GM19043 (cell line): Measurements from ENCODE around the gene CAPRIN1.

Experiments
- ATAC-seq: cut with Tn5 transposase; IDR thresholded peaks from one replicate; pipeline ENCODE4 v1.9.1; 2021; ENCODE audit warnings: low read depth; ENCODE audit not compliant: unreplicated experiment

Gene CAPRIN1

GRCh38 chr11:34051349-34052035 lies at the start of gene CAPRIN1:
Gene CAPRIN1, plus strand, starts transcription at chr11:34051731. Its CDS starts 690 bp downstream, at chr11:34052421.
- peak; percentile 59 for ATAC-seq

- no peak for ATAC-seq
Observed at GRCh38 chr11:34002420-34002819, 49.1 kb upstream of the CAPRIN1 start.

GRCh38 chr11:34004236-34004635 lies 47.3 kb upstream of the CAPRIN1 start:
- ATAC-seq, result no peak

GRCh38 chr11:34006876-34007275 lies 44.7 kb upstream of the CAPRIN1 start:
- no peak for ATAC-seq

GRCh38 chr11:34012734-34013133 lies 38.8 kb upstream of the CAPRIN1 start:
- ATAC-seq, result no peak

DNA sequence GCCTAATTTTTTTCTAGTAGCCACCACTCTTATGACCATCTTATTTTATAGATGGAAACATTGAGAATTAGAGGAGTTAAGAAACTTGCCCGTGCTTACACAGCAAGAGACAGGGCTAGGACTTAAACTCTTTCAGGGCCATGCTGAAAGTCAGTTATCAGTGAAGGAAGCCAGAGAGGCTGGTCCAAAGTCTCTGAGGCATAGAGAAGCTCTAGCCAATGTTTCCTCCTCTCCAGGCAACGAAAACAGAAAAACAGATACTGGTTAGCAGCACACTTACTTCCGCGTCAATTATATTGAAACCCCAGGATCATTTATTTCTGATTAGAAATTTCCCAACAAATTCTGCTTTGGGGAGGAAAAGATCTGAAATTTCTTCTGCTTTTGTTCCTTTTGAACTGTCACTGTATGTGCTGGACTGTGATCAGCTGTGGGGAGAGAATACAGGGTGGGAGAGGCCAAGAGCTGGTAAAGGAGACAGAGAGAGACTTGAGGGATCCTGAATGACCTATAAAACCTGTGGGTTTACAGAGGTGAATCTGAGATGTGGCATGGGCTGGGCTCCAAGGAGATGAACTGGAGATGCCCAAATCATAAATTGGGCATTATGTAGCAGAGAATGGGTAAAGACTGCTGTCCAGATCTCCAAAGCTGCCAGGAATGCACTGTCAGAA lies 37.5 kb upstream of the CAPRIN1 start:
- ATAC-seq, result no peak

GRCh38 chr11:34021977-34022735 lies 29.4 kb upstream of the CAPRIN1 start:
- ATAC-seq, result no peak

GRCh38 chr11:34026432-34026831 lies 25.1 kb upstream of the CAPRIN1 start:
- ATAC-seq, result no peak

DNA sequence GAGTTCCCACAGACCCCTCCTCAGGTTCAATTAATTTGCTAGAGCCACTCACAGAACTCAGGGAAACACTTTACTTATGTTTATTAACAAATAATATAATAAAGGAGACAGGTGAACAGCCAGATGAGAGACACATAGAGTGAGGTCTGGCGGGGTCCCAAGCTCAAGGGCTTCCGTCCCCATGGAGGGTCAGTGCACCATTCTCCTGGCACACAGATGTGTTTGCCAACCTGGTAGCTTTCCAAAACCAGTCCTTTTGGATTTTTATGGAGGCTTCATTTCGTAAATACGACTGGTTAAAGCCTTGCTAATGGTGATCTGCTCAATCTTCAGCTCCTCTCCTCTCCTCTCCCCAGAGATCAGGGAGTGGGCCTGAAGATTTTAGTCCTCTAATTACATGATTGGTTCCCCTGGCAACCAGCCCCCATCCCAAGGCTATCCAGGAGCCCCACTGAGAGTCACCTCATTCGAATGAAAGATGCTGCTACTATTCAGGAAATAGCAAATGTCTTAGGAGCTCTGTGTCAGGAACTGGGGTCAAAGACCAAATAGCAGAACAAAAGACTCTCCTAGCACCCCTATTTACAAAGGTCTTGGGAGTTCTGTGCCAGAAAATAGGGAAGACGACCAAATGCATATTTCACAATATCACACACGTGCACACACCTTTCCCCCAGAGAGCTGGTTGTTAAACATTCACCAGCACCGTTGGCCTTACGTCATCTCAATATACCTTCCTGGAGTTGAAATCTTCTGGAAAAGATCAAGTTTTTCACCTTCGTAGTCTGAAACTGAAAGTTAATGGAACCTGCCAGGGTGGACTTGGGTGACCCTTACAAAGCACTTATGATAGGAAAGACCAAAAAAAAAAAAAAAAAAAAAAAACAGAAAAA lies 23.8 kb upstream of the CAPRIN1 start:
- ATAC-seq, result no peak

GRCh38 chr11:34028425-34028824 lies 23.1 kb upstream of the CAPRIN1 start:
- ATAC-seq, result no peak

DNA sequence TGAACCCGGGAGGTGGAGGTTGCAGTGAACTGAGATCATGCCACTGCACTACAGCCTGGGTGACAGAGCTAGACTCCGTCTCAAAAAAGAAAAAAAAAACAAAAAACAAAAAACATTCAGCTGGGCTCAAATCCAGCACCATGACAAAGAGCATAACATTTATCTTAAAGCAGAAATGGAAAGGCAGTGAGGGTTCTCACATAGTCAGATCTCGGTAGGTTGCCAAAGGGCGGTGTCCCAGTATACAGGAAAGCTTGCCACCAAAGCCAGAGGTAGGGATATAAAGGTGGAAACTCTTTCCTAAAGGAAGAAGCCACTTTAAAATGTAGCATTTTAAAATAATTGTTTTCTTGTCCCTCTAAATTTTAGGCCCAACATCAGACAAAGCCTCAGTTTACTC lies 22.4 kb upstream of the CAPRIN1 start:
- no peak for ATAC-seq

GRCh38 chr11:34030382-34030781 lies 21.1 kb upstream of the CAPRIN1 start:
- no peak for ATAC-seq

GRCh38 chr11:34033399-34033798 lies 18.1 kb upstream of the CAPRIN1 start:
- no peak for ATAC-seq

DNA sequence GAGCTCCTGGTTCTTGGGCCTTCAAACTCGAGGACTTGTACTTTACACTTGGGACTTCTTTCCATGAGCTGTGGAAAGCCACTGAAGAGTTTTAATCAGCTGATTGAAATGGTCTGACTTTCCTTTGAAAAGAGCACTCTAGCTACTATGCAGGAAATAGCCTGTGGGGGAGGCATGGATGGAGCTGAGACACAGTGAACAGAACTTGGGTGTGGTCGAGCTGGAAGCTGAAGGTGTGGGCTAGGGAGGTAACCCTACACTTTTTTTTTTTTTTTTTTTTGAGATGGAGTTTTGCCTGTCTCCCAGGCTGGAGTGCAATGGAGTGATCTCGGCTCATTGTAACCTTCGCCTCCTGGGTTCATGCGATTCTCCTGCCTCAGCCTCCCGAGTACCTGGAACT lies 17.5 kb upstream of the CAPRIN1 start:
- ATAC-seq, result no peak

DNA sequence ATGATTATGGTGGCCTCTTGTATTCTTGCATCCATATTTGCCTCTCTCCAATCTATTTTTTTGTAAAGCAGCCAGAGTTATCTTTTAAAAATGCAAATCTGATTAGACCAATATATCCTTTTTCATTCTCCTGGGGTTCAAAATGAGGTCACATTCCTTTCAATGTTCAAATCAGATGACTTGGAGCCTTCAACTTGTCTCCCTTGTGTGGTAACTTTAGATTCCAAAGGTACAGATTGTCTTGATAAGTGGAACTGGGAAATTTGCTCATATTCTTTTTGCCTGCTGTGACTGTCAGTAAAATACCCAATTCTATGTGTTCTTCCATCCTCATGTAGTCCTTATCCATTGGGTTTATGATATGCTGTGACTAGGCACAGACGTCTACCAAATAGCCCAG lies 15.1 kb upstream of the CAPRIN1 start:
- ATAC-seq, result no peak

GRCh38 chr11:34037016-34037415 lies 14.5 kb upstream of the CAPRIN1 start:
- no peak for ATAC-seq

DNA sequence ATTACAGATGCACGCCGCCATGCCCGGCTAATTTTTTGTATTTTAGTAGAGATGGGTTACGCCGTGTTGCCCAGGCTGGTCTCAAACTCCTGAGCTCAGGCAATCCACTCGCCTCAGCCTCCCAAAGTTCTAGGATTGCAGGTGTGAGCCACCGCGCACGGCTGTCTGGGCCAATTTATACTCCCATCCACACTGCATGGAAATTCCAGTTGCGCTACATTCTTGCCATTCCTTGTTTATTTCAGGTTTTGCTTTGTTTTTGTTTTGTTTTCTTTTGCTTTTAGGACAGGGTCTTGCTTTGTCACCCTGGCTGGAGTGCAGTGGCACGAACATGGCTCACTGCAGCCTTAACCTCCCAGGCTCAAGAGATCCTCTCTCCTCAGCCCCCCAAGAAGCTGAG lies 11.0 kb upstream of the CAPRIN1 start:
- no peak for ATAC-seq

DNA sequence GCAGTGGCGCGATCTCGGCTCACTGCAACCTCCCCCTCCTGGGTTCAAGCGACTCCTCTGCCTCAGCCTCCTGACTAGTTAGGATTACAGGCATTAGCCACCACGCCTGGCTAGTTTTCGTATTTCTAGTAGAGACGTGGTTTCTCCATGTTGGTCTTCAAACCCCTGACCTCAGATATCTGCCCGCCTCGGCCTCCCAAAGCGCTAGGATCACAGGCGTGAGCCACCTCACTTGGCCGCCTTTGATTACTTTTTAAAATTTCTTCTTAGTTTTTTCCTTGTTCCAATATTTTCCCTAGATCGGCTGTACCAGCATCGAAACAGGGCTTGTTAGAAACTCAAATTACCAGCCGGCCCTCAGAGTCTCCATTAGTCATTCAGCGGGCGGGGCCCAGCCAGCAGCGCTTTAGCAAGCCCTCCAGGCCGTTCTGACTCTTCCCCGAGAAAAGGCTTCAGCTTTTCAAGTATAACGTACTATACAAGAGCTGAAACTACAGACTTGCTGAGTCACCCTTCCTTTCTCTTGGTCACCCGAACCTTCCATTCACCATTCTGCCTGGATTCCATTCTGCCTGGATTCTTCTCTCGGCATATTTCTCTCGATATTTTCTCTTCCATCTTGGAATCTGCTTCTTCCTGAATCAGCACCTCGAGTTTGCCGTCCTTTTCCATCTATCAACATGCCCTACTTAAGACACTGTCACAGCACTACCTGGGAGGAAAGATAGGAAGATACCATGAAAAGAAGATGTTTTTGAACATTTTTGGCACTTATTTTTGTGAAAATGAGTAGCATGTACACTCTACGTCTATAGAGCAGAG lies 6.7 kb upstream of the CAPRIN1 start:
- no peak for ATAC-seq

DNA sequence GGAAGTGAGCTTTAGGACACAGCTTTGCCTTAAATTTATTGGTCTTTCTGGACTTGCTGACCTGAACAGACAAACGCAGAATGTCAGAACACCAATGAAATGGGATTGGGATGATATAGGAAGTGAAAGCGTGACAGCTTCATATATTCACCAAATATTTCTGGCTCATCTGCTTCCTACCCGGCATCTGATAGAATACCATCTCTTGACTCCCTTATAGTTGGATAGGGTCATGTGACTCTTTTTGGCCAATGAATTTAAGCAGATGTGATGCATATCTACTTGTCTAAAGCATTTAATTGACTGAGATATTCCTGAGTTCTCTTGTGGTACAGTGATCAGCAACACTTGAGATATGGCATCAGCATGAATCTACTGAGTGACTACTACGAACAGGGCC lies 2.5 kb upstream of the CAPRIN1 start:
- no peak for ATAC-seq
